PC-3 (cell line): Measurements from ENCODE around the gene GPR146. TPM values are rescaled to one million over a fixed set of nuclear protein-coding genes. Genes with fewer than 3 reads are reported as not detected.

Experiments
- ATAC-seq: fragments of 200-7000 bp; cut with Tn5 transposase; 2 replicates; pipeline ENCODE4 v1.9.1; 2020; ENCODE audit warnings: mild to moderate bottlenecking, moderate library complexity
- BruUV-seq: library from RNA; stranded (reverse); fragments of 400-500 nt; replicated peaks from 2 replicates; lab custom pipeline; 2021; lab: Mats Ljungman, UMichigan
- CTCF ChIA-PET: fragments of 300-600 bp; sonication (Branson Sonifier 250); formaldehyde crosslinking; loops from one replicate; lab custom pipeline; 2022; ENCODE audit warnings: antibody characterized with exemption; lab: Charles Lee
- POLR2A ChIA-PET: fragments of 300-600 bp; sonication (Branson Sonifier 250); formaldehyde crosslinking; loops from one replicate; lab custom pipeline; 2022; ENCODE audit warnings: antibody characterized with exemption; ENCODE audit not compliant: unreplicated experiment; lab: Charles Lee
- DNase-seq: peaks from one replicate; pipeline ENCODE4 v3.0.0-alpha.2; 2015
- H2AFZ ChIP-seq: fragments of 300-600 bp; sonication (generic); 2 replicates; pipeline ENCODE4 v1.6.0; 2016; ENCODE audit warnings: antibody characterized with exemption, low read length
- H3F3A ChIP-seq: fragments of 300-600 bp; sonication (generic); one replicate; pipeline ENCODE4 v1.6.0; 2017; ENCODE audit warnings: antibody characterized with exemption, low read length, control low read depth, mild to moderate bottlenecking; ENCODE audit not compliant: unreplicated experiment
- H3K27ac ChIP-seq: fragments of 300-600 bp; sonication (generic); 2 replicates; pipeline ENCODE4 v1.5.1; 2016; ENCODE audit warnings: mild to moderate bottlenecking, low read length
- H3K27me3 ChIP-seq: fragments of 300-600 bp; sonication (generic); 2 replicates; pipeline ENCODE4 v1.6.1; 2016; ENCODE audit warnings: low read length, mixed read lengths
- H3K36me3 ChIP-seq: fragments of 300-600 bp; sonication (generic); 2 replicates; pipeline ENCODE4 v1.6.1; 2016; ENCODE audit warnings: low read depth, mixed run types, low read length, mixed read lengths
- H3K4me1 ChIP-seq: fragments of 300-600 bp; sonication (generic); 2 replicates; pipeline ENCODE4 v1.5.1; 2016; ENCODE audit warnings: low read length; ENCODE audit not compliant: insufficient read depth
- H3K4me2 ChIP-seq: fragments of 300-600 bp; sonication (generic); 2 replicates; pipeline ENCODE4 v1.6.0; 2016; ENCODE audit warnings: low read length
- H3K4me3 ChIP-seq: fragments of 300-600 bp; sonication (generic); 2 replicates; pipeline ENCODE4 v1.5.1; 2016; ENCODE audit warnings: mild to moderate bottlenecking, low read length, mixed read lengths
- H3K79me2 ChIP-seq: fragments of 300-600 bp; sonication (generic); 2 replicates; pipeline ENCODE4 v1.6.1; 2017; ENCODE audit warnings: low read length, mixed read lengths
- H3K9ac ChIP-seq: fragments of 300-600 bp; sonication (generic); 2 replicates; pipeline ENCODE4 v1.6.0; 2016; ENCODE audit warnings: mild to moderate bottlenecking, low read length
- H3K9me2 ChIP-seq: fragments of 300-600 bp; sonication (generic); replicated peaks from 2 replicates; pipeline ENCODE4 v1.6.1; 2016; ENCODE audit warnings: mixed run types, low read length, mixed read lengths
- H3K9me3 ChIP-seq: fragments of 300-600 bp; sonication (generic); 2 replicates; pipeline ENCODE4 v1.6.1; 2016; ENCODE audit warnings: low read length, mixed read lengths
- H4K20me1 ChIP-seq: fragments of 300-600 bp; sonication (generic); 2 replicates; pipeline ENCODE4 v1.6.1; 2016; ENCODE audit warnings: low read length, mixed read lengths
- EZH2 ChIP-seq: fragments of 300-600 bp; sonication (generic); IDR thresholded peaks from one replicate; pipeline ENCODE4 v1.6.1; 2017; ENCODE audit warnings: antibody characterized with exemption, mild to moderate bottlenecking, low read length; ENCODE audit not compliant: unreplicated experiment
- EZH2phosphoT487 ChIP-seq: fragments of 300-600 bp; sonication (generic); IDR thresholded peaks from 2 replicates; pipeline ENCODE4 v1.6.1; 2018; ENCODE audit warnings: mild to moderate bottlenecking, antibody characterized with exemption, low read length, borderline replicate concordance
- intact Hi-C: fragments of 100-400 bp; cut with micrococcal nuclease; formaldehyde crosslinking; loops from 2 replicates; pipeline ENCODE4 v1.9.0; 2023
- total RNA-seq: library from RNA; depleted of rRNA; stranded (reverse); fragments of >200 nt; gene quantifications from 2 replicates; pipeline ENCODE4 v1.2.3, GENCODE V29; 2014
- TF ChIP-seq, protein P1 (sequence below): fragments of 300-600 bp; sonication (generic); conservative IDR thresholded peaks from 2 replicates; pipeline ENCODE4 v1.5.1; 2017; ENCODE audit warnings: antibody characterized with exemption, low read depth, mild to moderate bottlenecking, low read length

Gene GPR146
- total RNA-seq, 1 experiment from 2014 or later, result 2.7 TPM

DNA sequence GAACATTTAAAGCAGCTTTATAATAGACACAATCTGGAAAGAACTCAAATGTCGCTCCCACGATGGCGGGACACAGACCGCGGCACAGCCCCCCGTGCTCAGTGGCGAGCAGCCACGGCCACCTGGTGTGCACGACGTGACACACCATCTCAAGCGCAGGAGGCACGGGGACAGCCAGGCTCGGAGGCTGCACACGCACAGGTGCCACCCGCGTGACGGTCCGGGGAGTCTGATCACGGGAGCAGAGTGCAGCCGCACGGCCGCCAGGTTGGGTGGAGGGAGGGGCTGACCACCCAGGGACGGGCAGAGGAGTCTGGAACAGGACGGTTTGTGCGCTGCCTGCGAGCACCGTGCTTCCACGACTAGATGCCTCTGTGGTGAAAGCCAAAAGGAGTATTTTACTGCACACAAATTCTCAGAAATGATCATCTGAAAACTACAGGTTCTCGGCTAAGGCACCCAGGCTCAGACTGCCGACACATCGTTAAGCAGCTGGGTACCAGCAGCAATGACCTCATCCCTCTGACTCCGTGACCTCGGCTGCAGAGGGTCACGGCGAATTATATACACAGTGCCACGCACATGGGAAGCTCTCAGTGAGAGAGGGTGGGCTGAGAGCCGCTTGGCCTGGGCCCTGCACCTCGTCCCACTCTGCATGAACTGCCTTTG, 36.0 kb downstream of the GPR146 start:
- no peaks in the 10 kb centered on the region for H4K20me1 ChIP-seq
- CTCF ChIA-PET, result no interaction called here
- H3K4me2 ChIP-seq, result no peak overlapping the region
- TF ChIP-seq EZH2phosphoT487 (no peak), EZH2 (no peak)
- TF ChIP-seq, protein P1, sequence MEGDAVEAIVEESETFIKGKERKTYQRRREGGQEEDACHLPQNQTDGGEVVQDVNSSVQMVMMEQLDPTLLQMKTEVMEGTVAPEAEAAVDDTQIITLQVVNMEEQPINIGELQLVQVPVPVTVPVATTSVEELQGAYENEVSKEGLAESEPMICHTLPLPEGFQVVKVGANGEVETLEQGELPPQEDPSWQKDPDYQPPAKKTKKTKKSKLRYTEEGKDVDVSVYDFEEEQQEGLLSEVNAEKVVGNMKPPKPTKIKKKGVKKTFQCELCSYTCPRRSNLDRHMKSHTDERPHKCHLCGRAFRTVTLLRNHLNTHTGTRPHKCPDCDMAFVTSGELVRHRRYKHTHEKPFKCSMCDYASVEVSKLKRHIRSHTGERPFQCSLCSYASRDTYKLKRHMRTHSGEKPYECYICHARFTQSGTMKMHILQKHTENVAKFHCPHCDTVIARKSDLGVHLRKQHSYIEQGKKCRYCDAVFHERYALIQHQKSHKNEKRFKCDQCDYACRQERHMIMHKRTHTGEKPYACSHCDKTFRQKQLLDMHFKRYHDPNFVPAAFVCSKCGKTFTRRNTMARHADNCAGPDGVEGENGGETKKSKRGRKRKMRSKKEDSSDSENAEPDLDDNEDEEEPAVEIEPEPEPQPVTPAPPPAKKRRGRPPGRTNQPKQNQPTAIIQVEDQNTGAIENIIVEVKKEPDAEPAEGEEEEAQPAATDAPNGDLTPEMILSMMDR, result no peak
- no TSS peak for BruUV-seq
- no peak overlapping the region for H3K9ac ChIP-seq
- no peak overlapping the region for H2AFZ ChIP-seq
- no peaks in the 10 kb centered on the region for H3K79me2 ChIP-seq
- no peak overlapping the region for H3K27ac ChIP-seq
- H3K9me2 ChIP-seq, result no peaks in the 10 kb centered on the region
- ATAC-seq, result no peak
- H3K4me1 ChIP-seq, result no peaks in the 10 kb centered on the region; the same call in 1 of the 2 replicates
- no peaks in the 10 kb centered on the region for H3K27me3 ChIP-seq
- intact Hi-C loops, result no loop called here
- POLR2A ChIA-PET, result no interaction called here
- no peaks in the 10 kb centered on the region for H3K36me3 ChIP-seq
- H3K4me3 ChIP-seq, result no peak overlapping the region
- no peaks in the 10 kb centered on the region for H3K9me3 ChIP-seq
- no peaks in the 10 kb centered on the region for H3F3A ChIP-seq
- no peak for DNase-seq

- ATAC-seq (no peak), DNase-seq (no peak)
- no peaks in the 10 kb centered on the region for H3K79me2 ChIP-seq
- H3K4me1 ChIP-seq, result no peaks in the 10 kb centered on the region; the same call in 1 of the 2 replicates
- no peak overlapping the region for H3K9ac ChIP-seq
- CTCF ChIA-PET, result no interaction called here
- H3K9me3 ChIP-seq, result no peaks in the 10 kb centered on the region
- no peak overlapping the region for H2AFZ ChIP-seq
- no peaks in the 10 kb centered on the region for H3K36me3 ChIP-seq
- H3F3A ChIP-seq, result no peaks in the 10 kb centered on the region
- TF ChIP-seq EZH2phosphoT487 (no peak), EZH2 (no peak)
- TF ChIP-seq, protein P1, result no peak
- no peaks in the 10 kb centered on the region for H3K9me2 ChIP-seq
- H4K20me1 ChIP-seq, result no peaks in the 10 kb centered on the region
- no peak overlapping the region for H3K4me3 ChIP-seq
- H3K27me3 ChIP-seq, result no peaks in the 10 kb centered on the region
- POLR2A ChIA-PET, result no interaction called here
- H3K4me2 ChIP-seq, result no peak overlapping the region
- intact Hi-C loops, result no loop called here
- no peak overlapping the region for H3K27ac ChIP-seq
- BruUV-seq, result no TSS peak
Observed at GRCh38 chr7:1080921-1081255, 36.5 kb downstream of the GPR146 start.

- POLR2A ChIA-PET, result no interaction called here
- CTCF ChIA-PET, result no interaction called here
- ATAC-seq, result no peak
- intact Hi-C loops, result no loop called here
- BruUV-seq, result no TSS peak
- H4K20me1 ChIP-seq, result no peaks in the 10 kb centered on the region
- H3K9me2 ChIP-seq, result no peaks in the 10 kb centered on the region
- H3K9me3 ChIP-seq, result no peaks in the 10 kb centered on the region
- H3K79me2 ChIP-seq, result no peaks in the 10 kb centered on the region
- TF ChIP-seq, protein P1, result no peak
- TF ChIP-seq EZH2phosphoT487 (no peak), EZH2 (no peak)
- peaks cover 3% of the 10 kb centered on the region; the same call in 1 of the 2 replicates for H3K4me1 ChIP-seq
- H3K27ac ChIP-seq, result no peak overlapping the region
- H2AFZ ChIP-seq, result no peak overlapping the region
- H3K36me3 ChIP-seq, result no peaks in the 10 kb centered on the region
- no peak overlapping the region for H3K9ac ChIP-seq
- H3K4me2 ChIP-seq, result no peak overlapping the region
- H3K27me3 ChIP-seq, result no peaks in the 10 kb centered on the region
- DNase-seq, result no peak
- H3K4me3 ChIP-seq, result no peak overlapping the region
- no peaks in the 10 kb centered on the region for H3F3A ChIP-seq
Observed at GRCh38 chr7:1081336-1081735, 37.0 kb downstream of the GPR146 start.
